GM19455 (cell line): ENCODE results near the gene ZNF608.

Source experiments
- ATAC-seq: cut with Tn5 transposase; IDR thresholded peaks from one replicate; pipeline ENCODE4 v1.9.1; 2021; ENCODE audit not compliant: unreplicated experiment

The ZNF608 gene, protein sequence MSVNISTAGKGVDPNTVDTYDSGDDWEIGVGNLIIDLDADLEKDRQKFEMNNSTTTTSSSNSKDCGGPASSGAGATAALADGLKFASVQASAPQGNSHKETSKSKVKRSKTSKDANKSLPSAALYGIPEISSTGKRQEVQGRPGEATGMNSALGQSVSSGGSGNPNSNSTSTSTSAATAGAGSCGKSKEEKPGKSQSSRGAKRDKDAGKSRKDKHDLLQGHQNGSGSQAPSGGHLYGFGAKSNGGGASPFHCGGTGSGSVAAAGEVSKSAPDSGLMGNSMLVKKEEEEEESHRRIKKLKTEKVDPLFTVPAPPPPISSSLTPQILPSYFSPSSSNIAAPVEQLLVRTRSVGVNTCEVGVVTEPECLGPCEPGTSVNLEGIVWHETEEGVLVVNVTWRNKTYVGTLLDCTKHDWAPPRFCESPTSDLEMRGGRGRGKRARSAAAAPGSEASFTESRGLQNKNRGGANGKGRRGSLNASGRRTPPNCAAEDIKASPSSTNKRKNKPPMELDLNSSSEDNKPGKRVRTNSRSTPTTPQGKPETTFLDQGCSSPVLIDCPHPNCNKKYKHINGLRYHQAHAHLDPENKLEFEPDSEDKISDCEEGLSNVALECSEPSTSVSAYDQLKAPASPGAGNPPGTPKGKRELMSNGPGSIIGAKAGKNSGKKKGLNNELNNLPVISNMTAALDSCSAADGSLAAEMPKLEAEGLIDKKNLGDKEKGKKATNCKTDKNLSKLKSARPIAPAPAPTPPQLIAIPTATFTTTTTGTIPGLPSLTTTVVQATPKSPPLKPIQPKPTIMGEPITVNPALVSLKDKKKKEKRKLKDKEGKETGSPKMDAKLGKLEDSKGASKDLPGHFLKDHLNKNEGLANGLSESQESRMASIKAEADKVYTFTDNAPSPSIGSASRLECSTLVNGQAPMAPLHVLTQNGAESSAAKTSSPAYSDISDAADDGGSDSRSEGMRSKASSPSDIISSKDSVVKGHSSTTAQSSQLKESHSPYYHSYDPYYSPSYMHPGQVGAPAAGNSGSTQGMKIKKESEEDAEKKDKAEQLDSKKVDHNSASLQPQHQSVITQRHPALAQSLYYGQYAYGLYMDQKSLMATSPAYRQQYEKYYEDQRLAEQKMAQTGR (N-terminal part only)

GRCh38 chr5:124745928-124746915 is at the start of gene ZNF608:
Gene ZNF608, minus strand, starts transcription at chr5:124746639. Its CDS starts 1,650 bp downstream, at chr5:124744989.
- no peak for ATAC-seq

DNA sequence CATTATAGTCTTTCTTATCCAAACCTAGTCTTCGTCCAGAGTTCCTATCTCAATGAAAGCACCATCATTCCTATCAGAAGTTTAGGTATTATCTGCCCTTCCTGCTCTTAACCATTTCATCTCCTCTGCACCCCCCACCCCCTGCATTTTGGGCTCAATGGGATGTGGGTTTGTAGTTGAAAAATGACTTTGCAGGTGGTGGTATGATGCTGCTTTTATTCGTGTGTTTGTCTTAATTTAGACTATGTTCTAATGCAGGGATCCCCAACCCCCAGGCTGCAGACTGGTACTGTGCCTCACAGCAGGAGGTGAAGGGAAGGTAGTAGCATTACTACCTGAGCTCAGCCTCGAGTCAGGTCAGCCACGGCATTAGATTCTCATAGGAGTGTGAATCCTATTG is 49.4 kb upstream of the ZNF608 start:
- no peak for ATAC-seq

DNA sequence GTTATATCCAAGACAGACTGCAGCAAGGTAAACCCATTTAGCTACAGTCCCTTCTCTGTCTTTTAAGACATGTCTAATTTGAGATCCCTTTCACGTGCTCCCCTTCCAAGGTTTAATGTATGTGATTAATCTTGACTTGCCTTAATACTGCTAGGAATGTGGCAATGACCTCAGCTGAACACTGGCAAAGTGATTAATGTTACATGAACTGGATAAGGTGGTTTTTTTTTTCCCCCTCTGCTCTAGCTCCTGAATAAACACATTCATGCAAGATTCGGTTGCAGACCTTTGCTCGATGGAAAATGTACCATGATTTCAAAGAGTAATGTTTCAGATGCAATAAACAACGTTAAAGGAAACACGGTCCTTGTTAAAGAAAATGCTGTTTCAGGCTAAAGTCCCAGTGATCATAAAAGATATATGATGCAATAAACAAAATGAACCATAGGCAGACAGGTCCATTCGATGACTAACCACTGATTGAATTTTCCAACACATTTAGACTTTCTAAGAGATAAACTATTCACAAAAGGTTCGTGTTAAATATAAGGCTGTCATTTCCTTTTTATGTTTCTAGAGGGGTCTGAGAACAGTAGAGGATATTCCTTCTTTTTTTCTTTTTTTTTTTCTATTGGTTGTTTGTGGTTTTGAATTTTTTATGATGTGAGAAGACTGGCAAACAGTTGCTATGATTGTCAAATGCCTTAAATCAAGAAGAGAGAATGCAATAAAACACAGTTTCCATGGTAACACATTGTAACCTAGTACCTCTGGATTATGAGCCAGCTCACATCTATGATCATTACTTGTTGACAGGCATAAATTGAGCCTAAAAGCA is 44.7 kb upstream of the ZNF608 start:
- ATAC-seq = no peak

DNA sequence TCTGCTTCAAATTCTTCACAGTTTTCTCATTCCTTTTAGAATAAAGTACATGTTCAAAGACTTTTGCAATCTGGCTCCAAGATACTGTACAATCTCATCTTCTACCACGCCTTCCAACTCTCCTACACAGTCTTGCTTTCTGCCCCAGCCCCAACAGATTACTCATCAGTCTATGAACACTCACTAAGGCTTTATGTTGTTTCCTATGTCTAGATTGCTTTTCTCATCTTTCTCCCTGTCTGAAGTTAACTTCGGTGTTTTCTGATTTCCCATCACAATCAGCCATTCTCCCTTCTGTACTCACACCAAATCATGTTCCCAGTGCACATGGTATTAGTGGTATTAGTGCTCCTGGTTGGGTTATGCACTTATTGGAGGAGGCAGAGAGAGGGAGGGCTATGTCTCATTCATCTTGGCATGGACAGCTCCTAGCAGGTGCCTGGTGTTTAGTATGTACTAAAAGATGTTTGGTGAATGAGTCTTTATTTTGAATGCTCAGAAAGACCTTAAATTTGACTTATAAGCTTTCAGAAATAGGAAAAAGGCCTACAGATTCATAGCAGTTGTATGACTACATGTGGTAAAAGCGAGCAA is 44.0 kb upstream of the ZNF608 start:
- ATAC-seq = no peak

GRCh38 chr5:124789104-124789605 is 42.7 kb upstream of the ZNF608 start:
- ATAC-seq = no peak

DNA sequence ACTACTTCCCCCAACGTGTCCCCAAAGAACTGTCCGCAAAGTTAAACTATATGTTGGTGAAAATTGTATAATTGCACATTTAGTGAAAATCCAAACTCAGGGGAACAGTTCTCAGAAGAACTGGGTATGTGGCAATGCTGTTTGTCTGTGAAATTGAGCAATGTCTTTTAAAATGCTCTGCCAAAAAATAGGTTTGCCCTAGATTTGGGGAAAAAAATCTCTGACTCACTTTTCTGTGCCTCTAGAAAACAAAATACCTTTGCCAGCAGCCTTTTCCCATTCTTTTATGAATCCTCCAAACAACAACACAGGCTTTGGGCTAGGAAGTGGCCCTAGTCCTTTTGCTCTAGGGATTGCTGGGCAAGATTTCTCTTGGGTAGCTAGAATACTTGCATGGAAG is 37.4 kb upstream of the ZNF608 start:
- ATAC-seq = no peak

- ATAC-seq = no peak
These were observed 36.8 kb upstream of the ZNF608 start for GRCh38 chr5:124783285-124783684.

DNA sequence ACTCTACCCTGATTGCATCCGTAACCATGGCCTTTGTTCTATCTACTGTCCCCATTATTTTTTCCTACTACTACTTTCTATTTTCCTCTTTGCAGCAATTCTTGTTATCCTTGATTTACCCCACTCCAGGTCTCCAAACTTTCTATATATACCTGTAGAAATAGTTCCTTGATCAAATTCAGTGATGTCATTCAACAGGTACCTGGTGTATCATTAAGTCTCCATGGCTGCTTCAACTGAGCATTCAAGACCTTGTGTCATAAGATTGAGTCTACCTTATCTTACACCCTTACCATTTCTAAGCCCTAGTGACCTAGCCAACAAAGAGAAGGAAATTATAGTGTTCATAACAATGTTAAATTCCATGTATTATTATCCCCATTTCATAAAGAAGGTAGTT is 35.8 kb upstream of the ZNF608 start:
- no peak for ATAC-seq

- no peak for ATAC-seq
These were observed 33.6 kb upstream of the ZNF608 start for GRCh38 chr5:124780011-124780410.

- no peak for ATAC-seq
These were observed 27.2 kb upstream of the ZNF608 start for GRCh38 chr5:124773315-124774311.

DNA sequence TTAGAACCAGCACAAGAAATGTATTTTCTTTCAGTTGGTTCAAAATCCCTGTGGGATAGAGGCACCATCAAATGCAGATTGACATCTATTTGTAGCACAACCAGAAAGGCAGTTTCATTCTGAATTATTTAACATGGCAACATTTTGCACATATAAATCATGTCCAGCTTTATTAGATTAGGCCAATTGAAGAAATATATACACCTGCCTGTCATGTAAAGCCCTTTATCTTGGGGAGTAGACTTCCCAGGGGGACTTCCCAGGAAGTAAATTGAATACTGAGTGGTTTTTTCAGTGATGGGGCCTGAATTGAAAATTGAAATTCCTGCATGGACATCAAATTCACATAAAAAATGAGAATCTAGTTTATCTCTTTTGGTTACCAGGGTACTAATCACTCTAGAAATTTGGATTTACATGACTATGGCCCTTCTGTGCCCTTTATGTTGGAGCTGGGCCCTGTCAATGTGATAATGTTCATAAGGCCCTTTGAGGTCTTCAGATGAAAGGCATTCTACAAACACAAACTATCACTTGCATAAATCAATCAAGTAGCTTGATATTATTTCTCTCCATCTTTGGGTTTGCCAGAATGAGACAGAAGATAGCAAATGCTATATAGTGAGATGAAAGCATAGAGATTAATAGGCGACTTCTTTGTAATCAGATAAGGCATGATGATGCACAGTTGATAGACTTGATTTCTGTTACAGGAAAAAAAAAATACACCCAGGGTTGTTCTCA is 26.2 kb upstream of the ZNF608 start:
- no peak for ATAC-seq

- ATAC-seq = no peak
These were observed 25.3 kb upstream of the ZNF608 start for GRCh38 chr5:124771761-124772160.

DNA sequence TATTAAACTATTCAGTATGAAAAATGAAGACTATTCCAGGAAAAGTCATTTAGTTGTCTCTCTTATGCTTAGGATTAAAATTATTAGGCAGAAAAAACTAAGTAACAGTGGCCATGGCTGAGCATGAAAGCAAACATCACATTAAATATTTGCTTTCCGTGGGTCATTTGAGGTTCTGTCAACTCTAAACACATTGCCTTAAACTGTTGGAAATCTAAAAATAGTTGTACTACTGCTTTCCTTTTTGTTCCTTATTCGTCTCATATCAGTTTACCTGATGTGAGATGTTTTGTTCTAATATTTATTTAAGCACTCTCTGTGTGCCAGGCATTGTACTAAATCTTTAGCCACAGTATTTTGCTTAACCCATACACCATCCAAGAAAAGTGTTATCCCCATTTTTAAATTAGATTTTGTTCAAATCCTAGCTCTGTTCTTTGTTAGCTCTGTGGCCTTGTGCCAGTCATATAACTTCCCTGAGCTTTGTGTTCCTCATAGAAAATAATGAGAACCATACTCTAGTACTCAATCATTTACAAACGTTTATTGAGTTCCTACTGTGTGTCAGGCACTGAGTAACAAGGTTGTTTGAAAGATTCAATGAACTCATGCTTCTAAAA is 18.7 kb upstream of the ZNF608 start:
- ATAC-seq = no peak

GRCh38 chr5:124764585-124764984 is 18.1 kb upstream of the ZNF608 start:
- ATAC-seq = no peak

DNA sequence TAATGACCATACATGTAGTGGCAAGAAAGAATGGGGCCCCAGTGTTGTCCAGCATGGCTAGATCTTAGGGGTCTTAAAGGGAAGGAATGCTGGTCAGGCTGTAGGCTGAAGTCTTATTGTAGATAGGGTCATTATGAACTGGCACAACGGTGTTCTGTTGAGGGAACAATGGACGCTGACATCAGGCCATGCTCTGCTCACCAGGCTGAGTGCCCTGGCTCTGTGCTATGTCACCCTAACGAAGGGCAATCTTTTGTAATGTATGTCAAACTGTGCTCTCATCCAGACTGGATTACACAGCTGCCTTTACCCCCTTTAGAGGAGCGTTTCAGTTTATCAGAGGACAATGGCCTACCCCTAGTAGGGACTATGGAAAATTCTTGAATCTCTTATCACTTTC is 14.6 kb upstream of the ZNF608 start:
- ATAC-seq = no peak

DNA sequence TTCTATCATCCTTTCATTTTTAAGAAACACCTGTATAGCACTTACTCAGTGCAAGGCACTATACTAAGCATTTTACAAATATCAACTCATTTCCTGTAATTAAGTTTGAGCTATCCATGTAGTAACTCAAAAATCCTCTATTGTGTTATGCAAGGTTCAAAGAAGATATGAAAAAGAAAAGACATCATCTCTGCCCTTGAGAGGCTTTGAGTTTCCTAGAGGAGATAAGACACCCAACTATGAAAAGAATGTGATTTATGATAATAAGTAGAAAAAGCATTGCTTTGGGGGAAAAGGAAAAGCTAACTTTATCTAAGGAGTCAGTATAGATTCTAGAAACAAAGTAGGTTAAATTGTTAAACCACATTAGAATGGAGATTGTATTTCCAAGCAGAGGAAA is 14.2 kb upstream of the ZNF608 start:
- ATAC-seq = no peak

- no peak for ATAC-seq
These were observed 9.1 kb upstream of the ZNF608 start for GRCh38 chr5:124755565-124755964.
